AG09309 (cell line): ENCODE data around the gene GPR17.

ENCODE experiments used
- DNase-seq: peaks from one replicate; pipeline ENCODE4 v3.0.0-alpha.2; 2010; ENCODE audit warnings: low read depth
- H3K4me3 ChIP-seq: 2 replicates; pipeline ENCODE4 v1.5.1; 2011; ENCODE audit warnings: mild to moderate bottlenecking, low read depth, low read length, moderate library complexity; ENCODE audit not compliant: control insufficient read depth
- TF ChIP-seq, protein P1 (sequence below): IDR thresholded peaks from 2 replicates; pipeline ENCODE4 v1.5.1; 2011; ENCODE audit warnings: mild to moderate bottlenecking, low read depth, low read length, inconsistent platforms; ENCODE audit not compliant: insufficient read depth, control insufficient read depth; ENCODE audit errors: missing control alignments

The GPR17 gene

DNA sequence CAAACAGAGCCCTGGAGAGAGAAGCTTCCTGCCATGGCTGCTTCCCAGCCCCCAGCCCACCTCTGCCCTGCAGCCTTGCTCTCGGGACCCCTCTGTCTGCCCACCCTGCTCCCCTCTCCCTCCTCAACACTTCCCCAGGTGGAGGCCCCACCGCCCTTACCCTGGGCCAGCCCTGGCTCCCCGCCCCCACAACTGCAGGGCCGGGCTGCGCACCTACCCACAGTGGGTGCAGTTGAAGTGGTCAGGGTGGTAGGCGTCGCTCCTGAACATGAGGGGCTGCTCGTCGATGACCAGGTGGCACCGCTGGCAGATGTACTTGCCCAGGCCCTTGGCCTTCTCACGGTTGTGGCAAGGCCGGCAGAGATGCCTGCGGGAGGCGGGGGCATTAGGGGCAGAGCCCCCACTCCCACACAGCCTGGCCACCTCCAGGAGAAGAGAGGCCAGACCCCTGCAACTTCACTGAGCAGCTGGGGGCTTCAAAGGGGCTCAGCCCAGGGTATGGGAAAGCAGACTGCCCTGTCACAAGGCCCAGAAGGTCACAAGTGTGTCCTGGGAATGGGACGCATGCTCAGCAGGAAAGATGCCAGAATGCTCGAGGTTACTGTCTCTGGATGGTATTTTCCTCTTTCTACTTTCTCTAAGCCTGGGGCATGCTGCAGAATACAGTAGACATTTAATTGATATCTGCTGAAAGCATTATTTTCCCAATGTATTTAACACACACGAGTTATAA lies 3.1 kb upstream of the GPR17 start:
- H3K4me3 ChIP-seq: no peak overlapping the region
- DNase-seq: no peak
- TF ChIP-seq, protein P1, sequence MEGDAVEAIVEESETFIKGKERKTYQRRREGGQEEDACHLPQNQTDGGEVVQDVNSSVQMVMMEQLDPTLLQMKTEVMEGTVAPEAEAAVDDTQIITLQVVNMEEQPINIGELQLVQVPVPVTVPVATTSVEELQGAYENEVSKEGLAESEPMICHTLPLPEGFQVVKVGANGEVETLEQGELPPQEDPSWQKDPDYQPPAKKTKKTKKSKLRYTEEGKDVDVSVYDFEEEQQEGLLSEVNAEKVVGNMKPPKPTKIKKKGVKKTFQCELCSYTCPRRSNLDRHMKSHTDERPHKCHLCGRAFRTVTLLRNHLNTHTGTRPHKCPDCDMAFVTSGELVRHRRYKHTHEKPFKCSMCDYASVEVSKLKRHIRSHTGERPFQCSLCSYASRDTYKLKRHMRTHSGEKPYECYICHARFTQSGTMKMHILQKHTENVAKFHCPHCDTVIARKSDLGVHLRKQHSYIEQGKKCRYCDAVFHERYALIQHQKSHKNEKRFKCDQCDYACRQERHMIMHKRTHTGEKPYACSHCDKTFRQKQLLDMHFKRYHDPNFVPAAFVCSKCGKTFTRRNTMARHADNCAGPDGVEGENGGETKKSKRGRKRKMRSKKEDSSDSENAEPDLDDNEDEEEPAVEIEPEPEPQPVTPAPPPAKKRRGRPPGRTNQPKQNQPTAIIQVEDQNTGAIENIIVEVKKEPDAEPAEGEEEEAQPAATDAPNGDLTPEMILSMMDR: no peak

DNA sequence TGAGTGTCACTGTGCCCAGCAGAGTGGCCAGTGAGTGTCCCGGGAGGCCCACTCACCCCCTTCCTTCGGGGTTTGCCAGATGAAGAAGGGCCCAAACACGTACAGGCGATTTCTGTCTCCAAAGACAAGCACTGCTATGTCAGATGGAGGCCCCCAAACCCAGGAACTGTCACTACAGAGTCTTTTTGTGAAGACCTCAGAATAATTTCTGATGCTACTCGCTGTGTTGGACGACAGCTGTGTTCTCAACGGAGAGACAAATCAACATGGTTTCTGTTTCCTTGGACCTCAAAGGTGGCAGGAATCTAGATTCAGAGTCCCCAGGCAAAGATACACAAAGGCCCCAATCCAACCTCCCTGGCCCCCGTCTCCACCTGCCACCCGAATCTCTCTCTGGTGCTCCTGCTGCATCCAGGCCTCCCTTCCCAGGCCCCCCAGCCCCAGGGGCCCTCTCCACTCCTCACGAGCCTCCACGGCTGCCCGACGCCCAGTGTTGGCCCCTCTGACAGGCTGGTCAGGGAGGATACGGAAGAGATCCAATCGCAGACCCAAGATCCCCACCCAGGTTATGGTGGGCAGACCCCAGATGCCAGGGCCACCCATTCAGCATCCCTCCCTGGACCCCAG lies 2.4 kb upstream of the GPR17 start:
- no peak for DNase-seq
- TF ChIP-seq, protein P1: no peak
- H3K4me3 ChIP-seq: no peak overlapping the region

DNA sequence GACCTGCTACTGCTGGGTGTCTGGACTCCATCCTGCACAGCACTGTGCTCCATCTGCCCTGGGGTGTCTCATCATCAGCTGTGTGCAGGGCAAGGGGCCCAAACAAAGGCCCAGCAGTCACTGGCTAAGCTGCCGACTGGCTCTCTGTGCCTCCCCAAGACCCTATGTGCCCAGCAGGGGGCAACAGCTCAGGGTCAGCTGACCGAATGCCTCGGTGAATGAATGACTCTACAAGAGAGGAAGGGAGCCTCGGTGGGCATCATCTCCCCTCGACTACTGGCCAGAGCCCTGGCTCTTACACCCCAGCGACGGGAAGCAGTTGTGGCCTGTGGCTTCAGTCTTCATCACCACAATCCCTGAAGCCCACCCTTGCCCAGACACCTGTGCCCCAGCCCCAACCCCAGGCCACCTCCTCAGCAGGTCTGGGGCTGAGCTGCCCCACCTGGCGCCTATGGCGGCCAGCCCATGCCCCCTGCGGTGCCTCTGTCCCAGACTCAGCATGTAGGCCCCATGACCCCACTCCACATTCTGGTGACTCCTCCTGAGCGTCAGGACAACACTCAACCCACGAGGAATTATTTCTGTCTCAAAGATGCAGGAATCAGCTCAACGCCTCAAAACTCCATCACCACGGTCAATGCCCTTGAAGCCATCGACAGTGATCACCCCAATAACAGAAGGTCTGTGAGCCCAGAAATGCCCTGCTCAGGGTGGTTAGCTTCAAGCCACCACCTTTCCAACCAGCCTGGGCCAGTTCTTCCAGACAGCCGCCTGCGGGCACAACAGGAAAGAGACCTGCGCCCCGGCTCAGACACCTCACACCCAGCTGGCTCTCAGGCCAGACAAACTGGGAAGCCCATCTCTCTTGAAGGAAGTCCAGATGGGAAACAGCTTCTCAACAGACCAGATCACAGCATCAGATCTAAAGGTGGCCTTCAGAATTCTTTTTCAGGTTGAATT lies 1.6 kb upstream of the GPR17 start:
- H3K4me3 ChIP-seq: no peak overlapping the region
- no peak for DNase-seq
- TF ChIP-seq, protein P1: no peak

DNA sequence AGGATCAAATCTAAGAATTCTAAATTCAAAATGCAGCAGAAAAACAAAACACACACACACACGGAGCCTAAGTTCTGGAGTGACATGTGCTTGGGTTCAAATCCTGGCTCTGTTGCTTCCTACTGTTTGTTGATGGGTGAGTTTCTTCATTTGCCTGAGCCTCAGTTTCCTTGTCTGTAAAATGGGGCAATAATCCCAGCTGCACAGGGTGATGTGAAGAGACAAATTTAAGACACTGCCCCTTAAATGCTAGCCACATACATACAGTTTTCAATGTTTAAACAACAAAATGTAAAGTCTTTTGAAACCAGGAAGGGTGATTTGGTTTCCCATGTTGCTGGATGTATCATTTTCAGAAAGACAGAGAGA lies 943 bp upstream of the GPR17 start:
- TF ChIP-seq, protein P1: no peak
- no peak overlapping the region for H3K4me3 ChIP-seq
- DNase-seq: no peak

DNA sequence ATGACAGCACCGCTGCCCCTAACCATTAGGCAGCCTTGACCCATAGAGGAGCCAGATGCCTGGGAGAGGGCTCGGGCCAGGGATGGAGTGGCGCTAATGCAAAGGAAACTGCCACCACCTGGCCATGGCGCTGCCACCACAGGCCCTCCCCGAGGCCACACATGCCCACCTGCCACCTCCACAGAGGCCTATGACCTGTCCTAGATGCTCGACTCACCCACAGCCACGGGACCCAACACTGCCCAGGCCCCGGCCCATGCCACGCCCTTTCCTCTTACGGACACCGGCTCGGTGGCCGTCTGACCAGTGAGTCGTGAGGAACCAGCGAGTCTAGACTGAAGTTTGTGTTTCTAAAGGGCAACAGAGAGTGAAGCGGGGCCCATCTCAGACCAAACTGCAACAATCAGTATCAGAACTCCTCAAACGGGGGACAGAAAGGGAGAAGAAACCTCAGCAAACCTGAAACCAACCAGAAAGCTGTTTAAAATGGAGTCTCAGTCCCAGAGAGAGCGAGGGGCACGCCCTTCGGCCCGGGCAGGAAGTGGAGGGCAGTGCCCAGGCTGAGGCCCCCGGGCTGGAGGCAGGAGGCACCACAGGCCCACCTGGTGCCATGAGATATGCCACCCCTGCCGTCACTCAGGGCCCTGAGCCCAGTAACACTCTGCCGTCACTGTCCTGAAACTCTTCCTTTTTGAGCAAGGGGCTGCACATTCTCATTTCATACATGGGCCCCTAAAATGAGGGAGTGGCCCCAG lies 711 bp downstream of the GPR17 start:
- no peak overlapping the region for H3K4me3 ChIP-seq
- no peak for DNase-seq
- TF ChIP-seq, protein P1: no peak
